ENCODE results near the gene PTPRCAP. TPM values are rescaled to one million over a fixed set of nuclear protein-coding genes. Genes with fewer than 3 reads are reported as not detected.

The PTPRCAP gene
- polyA plus RNA-seq, 3 donors, result 2.1 to 14.3 (median 2.8) TPM

GRCh38 chr11:67458266-67458665, 20.8 kb upstream of the PTPRCAP start:
- H3K4me3 Mint-ChIP-seq, result no peak overlapping the region
- H2AFZ ChIP-seq (ENCODE audit: insufficient read depth, low read depth, low read length, poor library complexity, severe bottlenecking), result no peak overlapping the region
- WGBS (ENCODE audit: insufficient coverage), result 96% methylated on average over 18 of the region's 19 CpGs
- H3K27me3 ChIP-seq (ENCODE audit: control insufficient read depth in 2 of 2, insufficient read depth in 2 of 2, low read length in 2 of 2), result no peaks in the 10 kb centered on the region
- no peaks in the 10 kb centered on the region for H4K20me1 ChIP-seq (ENCODE audit: insufficient read depth, low read length)
- DNase-seq, result no peak
- no peaks in the 10 kb centered on the region for H3K36me3 ChIP-seq (replicated peaks in 1 of 2; ENCODE audit: control insufficient read depth in 1 of 2, insufficient read depth in 2 of 2, low read length in 2 of 2)
- no peak overlapping the region for H3K4me2 ChIP-seq (replicated peaks; ENCODE audit: extremely low read depth, low read length, poor library complexity, severe bottlenecking)
- H3K27ac ChIP-seq (ENCODE audit: low read depth in 1 of 2, low read length in 2 of 2), result no peak overlapping the region
- H3K79me2 ChIP-seq (ENCODE audit: insufficient read depth, low read length), result no peaks in the 10 kb centered on the region
- no peak overlapping the region for H3K4me3 ChIP-seq (replicated peaks in 1 of 3; ENCODE audit: low read depth in 2 of 3, low read length in 3 of 3)
- H3K9me3 ChIP-seq (replicated peaks in 1 of 2; ENCODE audit: control insufficient read depth in 1 of 2, insufficient read depth in 1 of 2, low read length in 2 of 2), result no peaks in the 10 kb centered on the region
- H3K4me1 ChIP-seq (ENCODE audit: control insufficient read depth in 1 of 2, insufficient read depth in 2 of 2, low read length in 2 of 2), result peaks cover 9 to 12% of the 10 kb centered on the region in 2 donors
- H3K36me3 Mint-ChIP-seq, result no peaks in the 10 kb centered on the region
- H3K27me3 Mint-ChIP-seq (ENCODE audit: low read depth in 3 of 3), result peaks cover 1 to 7% (median 6%) of the 10 kb centered on the region in 3 donors
- TF ChIP-seq, protein P1, sequence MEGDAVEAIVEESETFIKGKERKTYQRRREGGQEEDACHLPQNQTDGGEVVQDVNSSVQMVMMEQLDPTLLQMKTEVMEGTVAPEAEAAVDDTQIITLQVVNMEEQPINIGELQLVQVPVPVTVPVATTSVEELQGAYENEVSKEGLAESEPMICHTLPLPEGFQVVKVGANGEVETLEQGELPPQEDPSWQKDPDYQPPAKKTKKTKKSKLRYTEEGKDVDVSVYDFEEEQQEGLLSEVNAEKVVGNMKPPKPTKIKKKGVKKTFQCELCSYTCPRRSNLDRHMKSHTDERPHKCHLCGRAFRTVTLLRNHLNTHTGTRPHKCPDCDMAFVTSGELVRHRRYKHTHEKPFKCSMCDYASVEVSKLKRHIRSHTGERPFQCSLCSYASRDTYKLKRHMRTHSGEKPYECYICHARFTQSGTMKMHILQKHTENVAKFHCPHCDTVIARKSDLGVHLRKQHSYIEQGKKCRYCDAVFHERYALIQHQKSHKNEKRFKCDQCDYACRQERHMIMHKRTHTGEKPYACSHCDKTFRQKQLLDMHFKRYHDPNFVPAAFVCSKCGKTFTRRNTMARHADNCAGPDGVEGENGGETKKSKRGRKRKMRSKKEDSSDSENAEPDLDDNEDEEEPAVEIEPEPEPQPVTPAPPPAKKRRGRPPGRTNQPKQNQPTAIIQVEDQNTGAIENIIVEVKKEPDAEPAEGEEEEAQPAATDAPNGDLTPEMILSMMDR (IDR thresholded peaks at IDR 0.05), result no peak
- H3K9ac ChIP-seq (ENCODE audit: insufficient read depth, low read length, poor library complexity, severe bottlenecking), result no peak overlapping the region
- peaks cover 7% of the 10 kb centered on the region for H3K4me1 Mint-ChIP-seq
- intact Hi-C loops (cut with micrococcal nuclease), result no loop called here
- H3K27ac Mint-ChIP-seq, result peak overlapping the region in 2 of 7 donors; percentile 36 to 52
- no peaks in the 10 kb centered on the region for H3K9me3 Mint-ChIP-seq

DNA sequence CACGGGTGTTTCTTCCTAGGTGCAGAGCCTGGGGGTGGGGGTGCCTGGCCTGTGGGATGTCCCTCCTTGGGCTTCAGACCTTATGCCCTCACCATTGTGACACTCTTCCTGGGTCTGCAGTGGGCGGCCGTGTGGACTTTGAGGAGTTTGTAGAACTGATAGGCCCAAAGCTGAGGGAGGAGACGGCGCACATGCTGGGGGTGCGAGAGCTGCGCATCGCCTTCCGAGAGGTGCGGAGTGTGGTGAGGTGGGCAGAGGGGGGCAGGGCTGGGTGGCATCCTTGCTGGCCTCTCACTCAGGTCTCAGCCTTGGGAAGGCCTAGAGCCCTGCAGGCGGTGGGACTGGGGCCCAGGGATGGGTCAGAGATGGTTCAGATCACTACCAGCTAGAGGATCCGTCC, 20.0 kb upstream of the PTPRCAP start:
- Histone ChIP-seq H3K36me3 (replicated peaks in 1 of 2; ENCODE audit: control insufficient read depth in 1 of 2, insufficient read depth in 2 of 2, low read length in 2 of 2) (no peaks in the 10 kb centered on the region), H3K27ac (ENCODE audit: low read depth in 1 of 2, low read length in 2 of 2) (no peak overlapping the region), H3K4me2 (replicated peaks; ENCODE audit: extremely low read depth, low read length, poor library complexity, severe bottlenecking) (no peak overlapping the region), H3K9me3 (replicated peaks in 1 of 2; ENCODE audit: control insufficient read depth in 1 of 2, insufficient read depth in 1 of 2, low read length in 2 of 2) (no peaks in the 10 kb centered on the region), H3K4me3 (replicated peaks in 1 of 3; ENCODE audit: low read depth in 2 of 3, low read length in 3 of 3) (no peak overlapping the region), H3K79me2 (ENCODE audit: insufficient read depth, low read length) (no peaks in the 10 kb centered on the region), H3K4me1 (ENCODE audit: control insufficient read depth in 1 of 2, insufficient read depth in 2 of 2, low read length in 2 of 2) (peaks cover 9 to 11% of the 10 kb centered on the region in 2 donors), H4K20me1 (ENCODE audit: insufficient read depth, low read length) (no peaks in the 10 kb centered on the region), H3K27me3 (ENCODE audit: control insufficient read depth in 2 of 2, insufficient read depth in 2 of 2, low read length in 2 of 2) (no peaks in the 10 kb centered on the region), H3K9ac (ENCODE audit: insufficient read depth, low read length, poor library complexity, severe bottlenecking) (no peak overlapping the region), H2AFZ (ENCODE audit: insufficient read depth, low read depth, low read length, poor library complexity, severe bottlenecking) (no peak overlapping the region)
- no peak for DNase-seq
- Mint-ChIP-seq H3K4me3 (no peak overlapping the region), H3K36me3 (no peaks in the 10 kb centered on the region), H3K27ac (no peak overlapping the region), H3K27me3 (ENCODE audit: low read depth in 3 of 3) (peaks cover 1 to 7% (median 6%) of the 10 kb centered on the region in 3 donors), H3K4me1 (peaks cover 7% of the 10 kb centered on the region), H3K9me3 (no peaks in the 10 kb centered on the region)
- 99% methylated on average over 8 of the region's 12 CpGs for WGBS (ENCODE audit: insufficient coverage)
- intact Hi-C loops (cut with micrococcal nuclease), result no loop called here
- TF ChIP-seq, protein P1 (IDR thresholded peaks at IDR 0.05), result no peak
